Measurements from ENCODE around the gene DRC3.

GRCh38 chr17:18006495-18007239 lies 34.0 kb downstream of the DRC3 start:
- TF ChIP-seq, protein P1, sequence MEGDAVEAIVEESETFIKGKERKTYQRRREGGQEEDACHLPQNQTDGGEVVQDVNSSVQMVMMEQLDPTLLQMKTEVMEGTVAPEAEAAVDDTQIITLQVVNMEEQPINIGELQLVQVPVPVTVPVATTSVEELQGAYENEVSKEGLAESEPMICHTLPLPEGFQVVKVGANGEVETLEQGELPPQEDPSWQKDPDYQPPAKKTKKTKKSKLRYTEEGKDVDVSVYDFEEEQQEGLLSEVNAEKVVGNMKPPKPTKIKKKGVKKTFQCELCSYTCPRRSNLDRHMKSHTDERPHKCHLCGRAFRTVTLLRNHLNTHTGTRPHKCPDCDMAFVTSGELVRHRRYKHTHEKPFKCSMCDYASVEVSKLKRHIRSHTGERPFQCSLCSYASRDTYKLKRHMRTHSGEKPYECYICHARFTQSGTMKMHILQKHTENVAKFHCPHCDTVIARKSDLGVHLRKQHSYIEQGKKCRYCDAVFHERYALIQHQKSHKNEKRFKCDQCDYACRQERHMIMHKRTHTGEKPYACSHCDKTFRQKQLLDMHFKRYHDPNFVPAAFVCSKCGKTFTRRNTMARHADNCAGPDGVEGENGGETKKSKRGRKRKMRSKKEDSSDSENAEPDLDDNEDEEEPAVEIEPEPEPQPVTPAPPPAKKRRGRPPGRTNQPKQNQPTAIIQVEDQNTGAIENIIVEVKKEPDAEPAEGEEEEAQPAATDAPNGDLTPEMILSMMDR (IDR thresholded peaks at IDR 0.05): no peak
- no peak for TF ChIP-seq EZH2 (IDR thresholded peaks at IDR 0.05; ENCODE audit: borderline replicate concordance, insufficient read depth, low read depth, low read length, poor library complexity, severe bottlenecking)

All from B cell (primary cell).